IPS-NIHi11 (cell line): ENCODE data around the gene PARVB.

Source experiments
- DNase-seq: peaks from one replicate; pipeline ENCODE4 v3.0.0; 2012; ENCODE audit warnings: mixed read lengths, low spot score

Gene PARVB

GRCh38 chr22:44028091-44028490, 4.0 kb downstream of the PARVB start:
- no peak for DNase-seq

GRCh38 chr22:44029069-44029468, 5.0 kb downstream of the PARVB start:
- no peak for DNase-seq

GRCh38 chr22:44030051-44030701, 6.1 kb downstream of the PARVB start:
- DNase-seq, result no peak

GRCh38 chr22:44030702-44031082, 6.6 kb downstream of the PARVB start:
- DNase-seq, result no peak

GRCh38 chr22:44031158-44031952, 7.3 kb downstream of the PARVB start:
- DNase-seq, result no peak

- no peak for DNase-seq
Observed at GRCh38 chr22:44032126-44032730, 8.1 kb downstream of the PARVB start.

GRCh38 chr22:44033287-44033686, 9.2 kb downstream of the PARVB start:
- no peak for DNase-seq

GRCh38 chr22:44033694-44034093, 9.6 kb downstream of the PARVB start:
- DNase-seq, result no peak

- DNase-seq, result no peak
Observed at GRCh38 chr22:44037519-44038375, 13.6 kb downstream of the PARVB start.

GRCh38 chr22:44039566-44040171, 15.6 kb downstream of the PARVB start:
- DNase-seq, result no peak

GRCh38 chr22:44042249-44043218, 18.4 kb downstream of the PARVB start:
- DNase-seq, result no peak

GRCh38 chr22:44045145-44045544, 21.0 kb downstream of the PARVB start:
- DNase-seq, result no peak

- DNase-seq, result no peak
Observed at GRCh38 chr22:44046485-44047141, 22.5 kb downstream of the PARVB start.

- no peak for DNase-seq
Observed at GRCh38 chr22:44047891-44048301, 23.8 kb downstream of the PARVB start.

GRCh38 chr22:44049486-44050231, 25.6 kb downstream of the PARVB start:
- no peak for DNase-seq

- DNase-seq, result no peak
Observed at GRCh38 chr22:44050766-44051355, 26.8 kb downstream of the PARVB start.

- DNase-seq, result no peak
Observed at GRCh38 chr22:44051358-44051757, 27.3 kb downstream of the PARVB start.

- DNase-seq, result no peak
Observed at GRCh38 chr22:44051961-44052360, 27.9 kb downstream of the PARVB start.

GRCh38 chr22:44055805-44056204, 31.7 kb downstream of the PARVB start:
- DNase-seq, result no peak
